ENCODE measurements around the gene PPEF1. TPM values are rescaled to one million over a fixed set of nuclear protein-coding genes. Genes with fewer than 3 reads are reported as not detected.

The PPEF1 gene
- total RNA-seq, 1 donor from 2014 or later = 0.26 TPM

GRCh38 chrX:18692541-18692940, 14.9 kb upstream of the PPEF1 start:
- H3K4me1 Mint-ChIP-seq = no peaks in the 10 kb centered on the region
- DNase-seq (ENCODE audit: low spot score) = no peak
- no peak overlapping the region for H2AFZ ChIP-seq (replicated peaks)
- H3K79me2 ChIP-seq (ENCODE audit: low read depth) = no peaks in the 10 kb centered on the region
- H3K36me3 ChIP-seq = no peaks in the 10 kb centered on the region
- TF ChIP-seq CTCF (IDR thresholded peaks at IDR 0.05) (no peak), EZH2 (IDR thresholded peaks at IDR 0.05) (no peak)
- no peaks in the 10 kb centered on the region for H3K27me3 ChIP-seq
- H3K9me3 ChIP-seq (ENCODE audit: low read depth) = no peaks in the 10 kb centered on the region
- no peak overlapping the region for H3K27ac ChIP-seq
- no peaks in the 10 kb centered on the region for H3K36me3 Mint-ChIP-seq
- no peaks in the 10 kb centered on the region for H3K27me3 Mint-ChIP-seq (ENCODE audit: insufficient read depth, low read depth)
- no peaks in the 10 kb centered on the region for H4K20me1 ChIP-seq (ENCODE audit: low read depth)
- no peak overlapping the region for H3K4me3 Mint-ChIP-seq
- H3K9ac ChIP-seq = no peak overlapping the region
- no peak overlapping the region for H3K4me3 ChIP-seq
- no peak overlapping the region for H3K27ac Mint-ChIP-seq
- peaks cover 3% of the 10 kb centered on the region for H3K4me1 ChIP-seq
- peaks cover 14% of the 10 kb centered on the region for H3K9me3 Mint-ChIP-seq
- no peak overlapping the region for H3K4me2 ChIP-seq
- no peaks in the 10 kb centered on the region for H3F3A ChIP-seq (ENCODE audit: low read depth)

- no peak overlapping the region for H3K9ac ChIP-seq
- H3F3A ChIP-seq (ENCODE audit: low read depth) = no peaks in the 10 kb centered on the region
- no peak overlapping the region for H2AFZ ChIP-seq (replicated peaks)
- no peak overlapping the region for H3K4me2 ChIP-seq
- H3K27me3 ChIP-seq = no peaks in the 10 kb centered on the region
- Mint-ChIP-seq H3K27me3 (ENCODE audit: insufficient read depth, low read depth) (peaks cover 2% of the 10 kb centered on the region), H3K4me1 (peaks cover 3% of the 10 kb centered on the region), H3K4me3 (no peak overlapping the region), H3K27ac (no peak overlapping the region), H3K36me3 (no peaks in the 10 kb centered on the region), H3K9me3 (peaks cover 12% of the 10 kb centered on the region)
- no peaks in the 10 kb centered on the region for H3K36me3 ChIP-seq
- no peak overlapping the region for H3K4me3 ChIP-seq
- H3K4me1 ChIP-seq = peaks cover under 1% of the 10 kb centered on the region
- DNase-seq (ENCODE audit: low spot score) = no peak
- TF ChIP-seq CTCF (IDR thresholded peaks at IDR 0.05) (no peak), EZH2phosphoT487 (IDR thresholded peaks at IDR 0.05) (no peak), EZH2 (IDR thresholded peaks at IDR 0.05) (no peak)
- H4K20me1 ChIP-seq (ENCODE audit: low read depth) = no peaks in the 10 kb centered on the region
- no peaks in the 10 kb centered on the region for H3K9me3 ChIP-seq (ENCODE audit: low read depth)
- no peak overlapping the region for H3K27ac ChIP-seq
- no peaks in the 10 kb centered on the region for H3K79me2 ChIP-seq (ENCODE audit: low read depth)
Measured at GRCh38 chrX:18696653-18697052, 10.8 kb upstream of the PPEF1 start.

GRCh38 chrX:18698737-18699650, 8.5 kb upstream of the PPEF1 start:
- no peaks in the 10 kb centered on the region for H4K20me1 ChIP-seq (ENCODE audit: low read depth)
- no peak overlapping the region for H3K27ac ChIP-seq
- H3K27me3 ChIP-seq = no peaks in the 10 kb centered on the region
- no peak for DNase-seq (ENCODE audit: low spot score)
- Mint-ChIP-seq H3K9me3 (peaks cover 7% of the 10 kb centered on the region), H3K4me1 (peaks cover 3% of the 10 kb centered on the region), H3K36me3 (no peaks in the 10 kb centered on the region), H3K4me3 (no peak overlapping the region), H3K27me3 (ENCODE audit: insufficient read depth, low read depth) (peaks cover 2% of the 10 kb centered on the region), H3K27ac (no peak overlapping the region)
- no peaks in the 10 kb centered on the region for H3K79me2 ChIP-seq (ENCODE audit: low read depth)
- no peak overlapping the region for H3K4me3 ChIP-seq
- H2AFZ ChIP-seq (replicated peaks) = peak overlapping the region; percentile 34
- no peaks in the 10 kb centered on the region for H3K36me3 ChIP-seq
- no peaks in the 10 kb centered on the region for H3K9me3 ChIP-seq (ENCODE audit: low read depth)
- TF ChIP-seq EZH2 (IDR thresholded peaks at IDR 0.05) (no peak), EZH2phosphoT487 (IDR thresholded peaks at IDR 0.05) (no peak), CTCF (IDR thresholded peaks at IDR 0.05) (no peak)
- no peaks in the 10 kb centered on the region for H3K4me1 ChIP-seq
- H3F3A ChIP-seq (ENCODE audit: low read depth) = no peaks in the 10 kb centered on the region
- H3K9ac ChIP-seq = no peak overlapping the region
- no peak overlapping the region for H3K4me2 ChIP-seq

Data from neural progenitor cell (in vitro differentiated cells).